HEK293T (cell line): ENCODE results near the gene FOXK2.

Source experiments
- CTCF ChIA-PET: fragments of 350-600 bp; formaldehyde crosslinking; extraction: SDS; loops from one replicate; lab custom pipeline; 2021; ENCODE audit warnings: antibody characterized with exemption, inconsistent platforms; lab: Yijun Ruan, JAX
- POLR2A ChIA-PET: fragments of 350-600 bp; formaldehyde crosslinking; extraction: SDS; loops from one replicate; lab custom pipeline; 2020; ENCODE audit warnings: antibody characterized with exemption, inconsistent platforms; lab: Yijun Ruan, JAX
- DNase-seq: peaks from one replicate; pipeline ENCODE4 v3.0.0; 2012; ENCODE audit warnings: mixed read lengths; ENCODE audit errors: extremely low spot score
- ARNT ChIP-seq: fragments of 450-650 bp; IDR thresholded peaks from 2 replicates; pipeline ENCODE4 v1.6.1; 2017; ENCODE audit warnings: mild to moderate bottlenecking
- BHLHE40 ChIP-seq: fragments of 450-650 bp; IDR thresholded peaks from 2 replicates; pipeline ENCODE4 v1.6.1; 2016; ENCODE audit warnings: mild to moderate bottlenecking, moderate library complexity, borderline replicate concordance
- CTBP1 ChIP-seq: fragments of 450-650 bp; IDR thresholded peaks from 2 replicates; pipeline ENCODE4 v1.6.1; 2016; ENCODE audit warnings: borderline replicate concordance
- ELF4 ChIP-seq: fragments of 450-650 bp; IDR thresholded peaks from 2 replicates; pipeline ENCODE4 v1.6.1; 2017; ENCODE audit warnings: antibody characterized with exemption
- FOXA1 ChIP-seq: fragments of 450-650 bp; IDR thresholded peaks from 2 replicates; pipeline ENCODE4 v1.6.1; 2016; ENCODE audit warnings: mild to moderate bottlenecking
- FOXK2 ChIP-seq: fragments of 450-650 bp; IDR thresholded peaks from 2 replicates; pipeline ENCODE4 v1.6.1; 2016; ENCODE audit warnings: mild to moderate bottlenecking
- FOXM1 ChIP-seq: fragments of 450-650 bp; IDR thresholded peaks from 2 replicates; pipeline ENCODE4 v1.6.1; 2017; ENCODE audit warnings: mild to moderate bottlenecking, borderline replicate concordance
- HDGF ChIP-seq: fragments of 450-650 bp; IDR thresholded peaks from 2 replicates; pipeline ENCODE4 v1.6.1; 2017; ENCODE audit warnings: antibody characterized with exemption, borderline replicate concordance
- L3MBTL2 ChIP-seq: fragments of 450-650 bp; conservative IDR thresholded peaks from 2 replicates; pipeline ENCODE4 v1.6.1; 2016; ENCODE audit warnings: mild to moderate bottlenecking
- LEF1 ChIP-seq: fragments of 450-650 bp; IDR thresholded peaks from 2 replicates; pipeline ENCODE4 v1.6.1; 2017; ENCODE audit warnings: mild to moderate bottlenecking, borderline replicate concordance
- NFRKB ChIP-seq: fragments of 450-650 bp; IDR thresholded peaks from 2 replicates; pipeline ENCODE4 v1.6.1; 2016; ENCODE audit warnings: mild to moderate bottlenecking, moderate library complexity
- SP1 ChIP-seq: fragments of 450-650 bp; IDR thresholded peaks from 2 replicates; pipeline ENCODE4 v1.6.1; 2017
- SUZ12 ChIP-seq: fragments of 450-650 bp; IDR thresholded peaks from 2 replicates; pipeline ENCODE4 v1.6.1; 2016; ENCODE audit warnings: mild to moderate bottlenecking
- TARDBP ChIP-seq: fragments of 450-650 bp; IDR thresholded peaks from 2 replicates; pipeline ENCODE4 v1.6.1; 2016
- ZNF384 ChIP-seq: fragments of 450-650 bp; IDR thresholded peaks from 2 replicates; pipeline ENCODE4 v1.6.1; 2016
- TF ChIP-seq, protein P1 (sequence below): fragments of 450-650 bp; IDR thresholded peaks from 2 replicates; pipeline ENCODE4 v1.6.1; 2016

Gene FOXK2

DNA sequence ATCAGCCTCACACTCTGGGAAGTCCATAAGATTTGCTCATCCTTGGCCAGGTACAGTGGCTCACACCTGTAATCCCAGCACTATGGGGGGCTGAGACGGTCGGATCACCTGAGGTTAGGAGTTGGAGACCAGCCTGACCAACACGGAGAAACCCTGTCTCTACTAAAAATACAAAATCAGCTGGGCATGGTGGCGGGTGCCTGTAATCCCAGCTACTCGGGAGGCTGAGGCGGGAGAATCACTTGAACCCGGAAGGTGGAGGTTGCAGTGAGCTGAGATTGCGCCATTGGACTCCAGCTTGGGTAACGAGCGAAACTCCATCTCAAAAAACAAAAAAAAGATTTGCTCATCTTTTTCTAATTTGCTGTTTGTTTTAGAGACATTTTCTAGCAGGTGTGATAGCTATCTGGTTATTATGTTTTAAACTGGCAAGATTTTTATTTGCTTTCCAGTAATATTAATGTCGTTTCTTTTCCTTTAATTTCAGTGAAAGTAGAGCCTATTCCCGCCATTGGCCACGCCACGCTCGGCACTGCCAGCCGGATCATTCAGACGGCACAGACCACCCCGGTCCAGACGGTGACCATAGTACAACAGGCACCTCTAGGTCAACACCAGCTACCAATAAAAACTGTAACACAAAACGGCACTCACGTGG is 67.2 kb downstream of the FOXK2 start:
- TF ChIP-seq NFRKB (no peak), SUZ12 (no peak), FOXA1 (no peak), TARDBP (no peak), ELF4 (no peak), HDGF (no peak), FOXM1 (no peak), ZNF384 (no peak), BHLHE40 (no peak), LEF1 (no peak), L3MBTL2 (no peak), SP1 (no peak), CTBP1 (no peak), FOXK2 (no peak), ARNT (no peak)
- TF ChIP-seq, protein P1, sequence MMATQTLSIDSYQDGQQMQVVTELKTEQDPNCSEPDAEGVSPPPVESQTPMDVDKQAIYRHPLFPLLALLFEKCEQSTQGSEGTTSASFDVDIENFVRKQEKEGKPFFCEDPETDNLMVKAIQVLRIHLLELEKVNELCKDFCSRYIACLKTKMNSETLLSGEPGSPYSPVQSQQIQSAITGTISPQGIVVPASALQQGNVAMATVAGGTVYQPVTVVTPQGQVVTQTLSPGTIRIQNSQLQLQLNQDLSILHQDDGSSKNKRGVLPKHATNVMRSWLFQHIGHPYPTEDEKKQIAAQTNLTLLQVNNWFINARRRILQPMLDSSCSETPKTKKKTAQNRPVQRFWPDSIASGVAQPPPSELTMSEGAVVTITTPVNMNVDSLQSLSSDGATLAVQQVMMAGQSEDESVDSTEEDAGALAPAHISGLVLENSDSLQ, result no peak
- POLR2A ChIA-PET, result no interaction called here
- CTCF ChIA-PET, result no interaction called here
- no peak for DNase-seq

DNA sequence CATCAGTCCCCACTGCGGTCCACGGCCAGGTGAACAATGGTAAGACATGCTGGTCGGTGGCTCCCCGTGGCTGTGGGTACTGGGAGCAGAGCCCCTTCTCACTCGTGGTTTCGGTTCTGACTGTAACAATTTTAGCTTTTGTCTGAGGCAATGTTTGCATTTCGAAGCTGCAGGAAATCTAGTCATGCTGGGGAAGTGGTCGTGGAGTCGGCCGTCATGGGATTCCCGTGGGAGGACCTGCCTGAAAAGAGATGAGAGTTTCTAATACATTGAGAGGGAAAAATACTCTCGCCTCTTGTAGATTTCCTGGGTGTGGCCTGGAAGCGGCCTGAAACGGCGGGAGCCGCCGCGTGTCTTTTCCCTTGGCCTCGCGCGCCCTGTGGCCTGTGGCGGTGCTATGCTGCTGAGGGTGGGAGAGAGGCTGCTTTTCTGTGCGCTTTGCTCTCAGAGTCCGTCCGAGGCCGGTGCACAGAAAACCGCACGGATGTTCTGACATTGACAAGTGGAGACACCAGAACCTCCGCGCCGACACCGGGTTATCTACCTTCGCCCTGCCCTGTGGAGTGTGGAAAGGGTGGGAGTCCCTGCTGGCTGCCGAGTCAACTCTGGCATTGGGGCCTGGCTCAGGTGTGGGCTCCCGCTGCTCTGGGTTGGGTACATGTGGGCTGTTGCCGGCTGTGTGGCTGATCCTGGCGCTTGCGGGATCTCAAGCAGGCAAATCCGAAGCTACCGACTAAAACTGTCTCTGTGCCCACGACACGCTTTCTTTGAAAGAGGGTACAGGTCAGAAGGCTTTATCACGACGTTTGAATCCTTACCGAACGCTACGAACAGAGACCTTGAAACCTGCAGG is 67.9 kb downstream of the FOXK2 start:
- TF ChIP-seq FOXM1 (no peak), FOXA1 (no peak), L3MBTL2 (no peak), ARNT (no peak), NFRKB (no peak)
- POLR2A ChIA-PET, result no interaction called here
- no peak for DNase-seq
- CTCF ChIA-PET, result no interaction called here

DNA sequence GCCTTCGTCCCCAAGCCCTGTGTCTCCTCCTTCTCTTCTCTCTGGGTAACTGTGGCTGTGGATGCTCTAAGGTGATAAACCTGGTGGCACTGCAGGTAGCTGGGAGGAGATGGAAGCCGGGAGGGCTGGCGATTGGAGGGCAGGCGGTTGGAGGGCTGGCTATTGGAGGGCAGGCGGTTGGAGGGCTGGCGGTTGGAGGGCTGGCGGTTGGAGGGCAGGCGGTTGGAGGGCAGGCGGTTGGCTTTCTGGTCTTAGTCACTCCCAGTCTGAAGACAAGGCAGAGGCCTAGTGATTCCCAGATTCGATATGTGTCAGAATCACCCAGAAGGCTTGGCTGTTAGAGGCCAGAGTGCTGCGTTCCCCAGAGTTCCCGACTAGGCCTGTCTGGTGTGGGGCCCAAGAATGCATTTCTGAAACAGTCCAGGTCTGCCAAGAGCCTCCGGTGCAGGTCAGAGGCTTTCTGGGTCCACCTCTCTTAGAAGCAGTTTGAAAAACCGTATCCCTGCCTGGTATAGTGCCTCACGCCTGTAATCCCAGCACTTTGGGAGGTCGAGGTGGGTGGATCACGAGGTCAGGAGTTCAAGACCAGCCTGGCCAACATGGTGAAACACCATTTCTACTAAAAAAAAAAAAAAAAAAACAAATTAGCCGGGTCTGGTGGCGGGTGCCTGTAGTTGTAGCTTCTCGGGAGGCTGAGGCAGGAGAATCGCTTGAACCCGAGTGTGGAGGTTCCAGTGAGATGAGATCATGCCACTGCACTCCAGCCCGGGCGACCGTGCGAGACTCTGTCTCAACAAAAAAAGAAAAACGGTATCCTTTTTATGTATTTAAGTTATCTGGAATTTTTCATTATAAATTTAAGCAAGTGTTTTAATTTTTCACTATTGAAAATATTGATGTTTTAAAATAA is 69.0 kb downstream of the FOXK2 start:
- no peak for TF ChIP-seq TARDBP
- TF ChIP-seq NFRKB, result no peak
- TF ChIP-seq ELF4, result no peak
- no peak for TF ChIP-seq L3MBTL2
- TF ChIP-seq BHLHE40, result no peak
- no peak for TF ChIP-seq ZNF384
- no peak for TF ChIP-seq FOXA1
- DNase-seq, result no peak
- ChIA-PET POLR2A (no interaction called here), CTCF (no interaction called here)

DNA sequence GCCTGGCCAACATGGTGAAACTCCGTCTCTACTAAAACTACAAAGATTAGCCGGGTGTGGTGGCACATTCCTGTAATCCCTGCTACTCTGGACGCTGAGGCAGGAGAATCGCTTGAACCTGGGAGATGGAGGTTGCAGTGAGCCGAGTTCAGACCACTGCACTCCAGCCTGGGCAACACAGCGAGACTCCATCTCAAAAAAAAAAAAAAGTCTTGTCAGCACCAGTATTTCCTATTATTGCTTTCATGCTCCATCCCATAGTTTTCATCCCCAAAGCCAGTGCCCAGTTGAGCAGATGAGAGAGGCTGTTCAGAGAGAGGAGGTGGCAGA is 70.3 kb downstream of the FOXK2 start:
- TF ChIP-seq L3MBTL2, result no peak
- TF ChIP-seq HDGF, result no peak
- TF ChIP-seq ELF4, result no peak
- no peak for TF ChIP-seq BHLHE40
- TF ChIP-seq FOXK2, result no peak
- TF ChIP-seq SP1, result no peak
- TF ChIP-seq LEF1, result no peak
- TF ChIP-seq TARDBP, result no peak
- no peak for TF ChIP-seq NFRKB
- TF ChIP-seq CTBP1, result no peak
- no peak for TF ChIP-seq FOXM1
- no peak for TF ChIP-seq FOXA1
- no peak for TF ChIP-seq SUZ12
- ChIA-PET CTCF (no interaction called here), POLR2A (no interaction called here)
- no peak for DNase-seq

DNA sequence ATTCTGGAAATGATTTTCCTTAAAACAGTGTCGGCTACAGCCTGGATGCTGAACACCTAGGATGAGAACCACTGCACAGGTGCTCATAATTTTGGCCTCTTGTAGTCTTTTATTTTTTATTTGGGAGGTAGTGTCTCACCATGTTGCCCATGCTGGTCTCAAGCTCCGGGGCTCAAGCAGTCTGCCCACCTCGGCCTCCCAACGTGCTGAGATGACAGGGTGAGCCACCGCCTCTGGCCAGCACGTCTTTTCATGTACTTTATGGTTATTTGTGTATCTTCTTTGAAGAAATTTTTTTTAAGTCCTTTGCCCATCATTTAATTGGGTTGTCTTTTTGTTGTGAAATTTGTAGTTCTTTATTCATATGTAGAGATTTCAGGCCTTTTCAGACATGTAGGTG is 70.7 kb downstream of the FOXK2 start:
- TF ChIP-seq NFRKB, result no peak
- TF ChIP-seq ZNF384, result no peak
- no peak for TF ChIP-seq SUZ12
- TF ChIP-seq CTBP1, result no peak
- TF ChIP-seq SP1, result no peak
- no peak for TF ChIP-seq FOXA1
- no peak for TF ChIP-seq FOXK2
- TF ChIP-seq ARNT, result no peak
- TF ChIP-seq ELF4, result no peak
- TF ChIP-seq HDGF, result no peak
- no peak for TF ChIP-seq TARDBP
- ChIA-PET POLR2A (no interaction called here), CTCF (no interaction called here)
- no peak for DNase-seq

DNA sequence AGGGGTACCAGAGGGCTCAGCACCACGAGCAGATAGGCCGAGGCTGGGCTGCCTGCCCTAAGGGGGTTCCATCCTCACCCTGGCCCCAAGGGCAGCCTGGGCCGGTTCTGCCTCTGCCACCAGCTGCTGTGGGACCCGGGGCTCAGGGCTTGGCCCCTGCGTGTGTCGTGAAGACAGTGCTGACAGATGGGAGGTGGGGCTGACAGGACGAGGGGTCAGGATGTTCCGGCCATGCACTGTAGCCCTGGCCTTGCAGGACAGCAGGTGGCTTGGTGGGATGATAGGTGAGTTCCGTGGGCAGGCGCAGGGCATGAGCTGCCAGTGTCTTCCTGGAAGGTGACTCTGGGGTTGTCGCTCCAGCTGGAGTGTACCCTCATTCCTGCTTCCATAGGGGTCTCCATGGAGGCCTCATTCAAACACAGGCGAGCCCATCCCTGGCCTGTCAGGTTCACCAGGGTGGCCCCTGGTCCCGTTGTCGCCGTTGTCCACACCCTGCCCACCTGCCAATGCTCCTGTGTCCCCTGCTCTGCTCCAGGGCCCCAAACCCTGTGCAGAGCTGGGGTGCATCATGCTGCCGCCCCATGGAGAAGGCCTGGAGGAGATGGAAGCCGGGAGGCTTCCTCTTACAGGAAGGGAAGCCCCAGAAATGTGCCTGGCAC is 71.5 kb downstream of the FOXK2 start:
- CTCF ChIA-PET, result no interaction called here
- POLR2A ChIA-PET, result interaction anchor here (0.8 kb wide), 1 partner anchor 61 kb away, joined by 3 read pairs; no protein-coding TSS in a partner anchor
- no peak for TF ChIP-seq LEF1
- no peak for TF ChIP-seq ARNT
- no peak for TF ChIP-seq BHLHE40
- no peak for TF ChIP-seq SP1
- no peak for TF ChIP-seq SUZ12
- TF ChIP-seq HDGF, result no peak
- TF ChIP-seq FOXK2, result no peak
- TF ChIP-seq CTBP1, result no peak
- no peak for TF ChIP-seq NFRKB
- TF ChIP-seq L3MBTL2, result no peak
- no peak for TF ChIP-seq TARDBP
- TF ChIP-seq, protein P1, result no peak
- no peak for TF ChIP-seq FOXA1
- TF ChIP-seq ZNF384, result no peak
- TF ChIP-seq ELF4, result no peak
- no peak for TF ChIP-seq FOXM1
- no peak for DNase-seq
